ENCODE results near the gene AFF1.

AFF1 gene

GRCh38 chr4:87024201-87024600 is 89.4 kb downstream of the AFF1 start:
- DNase-seq (ENCODE audit: low read depth, low spot score) = no peak
- TF ChIP-seq CTCF (IDR thresholded peaks at IDR 0.05; ENCODE audit: insufficient read depth, low read length, missing control alignments) = no peak
- no peak overlapping the region for H3K4me3 ChIP-seq (ENCODE audit: low read depth, low read length)
- ChIA-PET POLR2A (no interaction called here), CTCF (interaction anchor here (1.2 to 1.5 kb wide), 2 partner anchors 11 to 102 kb away, joined by 3 to 7 read pairs; no protein-coding TSS in a partner anchor)

- POLR2A ChIA-PET = no interaction called here
- CTCF ChIA-PET = interaction anchor here (1.2 kb wide), 1 partner anchor 10 kb away, joined by 3 read pairs; no protein-coding TSS in a partner anchor
These were observed 90.3 kb downstream of the AFF1 start for GRCh38 chr4:87025023-87025613.

GRCh38 chr4:87025614-87026041 is 90.8 kb downstream of the AFF1 start:
- no peak for TF ChIP-seq CTCF (IDR thresholded peaks at IDR 0.05; ENCODE audit: insufficient read depth, low read length, missing control alignments)
- POLR2A ChIA-PET = no interaction called here
- H3K4me3 ChIP-seq (ENCODE audit: low read depth, low read length) = no peak overlapping the region
- DNase-seq (ENCODE audit: low read depth, low spot score) = no peak
- CTCF ChIA-PET = no interaction called here

More at GRCh38 chr4:87025023-87025613, 90.3 kb downstream of the AFF1 start:
- no peak for DNase-seq (ENCODE audit: low read depth, low spot score)
- TF ChIP-seq CTCF (IDR thresholded peaks at IDR 0.05; ENCODE audit: insufficient read depth, low read length, missing control alignments) = no peak
- H3K4me3 ChIP-seq (ENCODE audit: low read depth, low read length) = no peak overlapping the region

GRCh38 chr4:87026800-87027495 is 92.1 kb downstream of the AFF1 start:
- ChIA-PET CTCF (no interaction called here), POLR2A (no interaction called here)
- no peak overlapping the region for H3K4me3 ChIP-seq (ENCODE audit: low read depth, low read length)
- TF ChIP-seq CTCF (IDR thresholded peaks at IDR 0.05; ENCODE audit: insufficient read depth, low read length, missing control alignments) = no peak
- no peak for DNase-seq (ENCODE audit: low read depth, low spot score)

GRCh38 chr4:87029356-87029755 is 94.5 kb downstream of the AFF1 start:
- ChIA-PET POLR2A (no interaction called here), CTCF (no interaction called here)
- no peak overlapping the region for H3K4me3 ChIP-seq (ENCODE audit: low read depth, low read length)
- no peak for DNase-seq (ENCODE audit: low read depth, low spot score)
- TF ChIP-seq CTCF (IDR thresholded peaks at IDR 0.05; ENCODE audit: insufficient read depth, low read length, missing control alignments) = no peak

GRCh38 chr4:87030124-87030523 is 95.3 kb downstream of the AFF1 start:
- H3K4me3 ChIP-seq (ENCODE audit: low read depth, low read length) = no peak overlapping the region
- POLR2A ChIA-PET = interaction anchor here (1.0 kb wide), 1 partner anchor 24 kb away, joined by 3 read pairs; no protein-coding TSS in a partner anchor
- CTCF ChIA-PET = interaction anchor here (1.1 kb wide), 1 partner anchor 8 kb away, joined by 3 read pairs; no protein-coding TSS in a partner anchor

More at GRCh38 chr4:87030124-87030523, 95.3 kb downstream of the AFF1 start:
- DNase-seq (ENCODE audit: low read depth, low spot score) = no peak
- no peak for TF ChIP-seq CTCF (IDR thresholded peaks at IDR 0.05; ENCODE audit: insufficient read depth, low read length, missing control alignments)
